Thyroid gland (tissue), 4 donors: ENCODE measurements around the gene ABTB2. TPM values are rescaled to one million over a fixed set of nuclear protein-coding genes. Genes with fewer than 3 reads are reported as not detected.
A peak's percentile ranks its signal among the peaks of the same experiment; 100 is the strongest.

Experiments
- DNase-seq, 2 donors: peaks; one replicate each; pipeline ENCODE4 v3.0.0-alpha.2; 2019
- H3K27ac ChIP-seq, 3 donors: fragments of 200-600 bp; sonication (generic); 1 replicate in 2 of 3; 2 replicates in 1 of 3; pipeline ENCODE4 v1.5.1; 2016 to 2019; ENCODE audit warnings: mild to moderate bottlenecking in 1 of 3, moderate library complexity in 1 of 3
- H3K27me3 ChIP-seq: fragments of 200-600 bp; sonication (generic); one replicate; pipeline ENCODE4 v1.5.1; 2019
- H3K36me3 ChIP-seq, 2 donors: fragments of 200-600 bp; sonication (generic); one replicate each; pipeline ENCODE4 v1.5.1; 2016 to 2019
- H3K4me1 ChIP-seq, 2 donors: fragments of 200-600 bp; sonication (generic); one replicate each; pipeline ENCODE4 v1.5.1; 2017 to 2019
- H3K4me3 ChIP-seq, 3 donors: fragments of 200-600 bp; sonication (generic); replicated peaks in 1 of 3; 1 replicate in 2 of 3; 2 replicates in 1 of 3; pipeline ENCODE4 v1.5.1; 2016; ENCODE audit warnings: mild to moderate bottlenecking in 1 of 3
- H3K9me3 ChIP-seq: fragments of 200-600 bp; sonication (generic); one replicate; pipeline ENCODE4 v1.5.1; 2017
- CTCF ChIP-seq, 6 experiments: fragments of 200-600 bp in 3 of 6; fragments of 450-650 bp in 3 of 6; sonication (generic) in 3 of 6; IDR thresholded peaks; one replicate each; pipeline ENCODE4 v1.5.1; 2016 to 2019; ENCODE audit warnings: antibody characterized with exemption in 6 of 6, mild to moderate bottlenecking in 2 of 6, inconsistent platforms in 1 of 6, moderate library complexity in 1 of 6
- POLR2A ChIP-seq, 2 donors: fragments of 450-650 bp; IDR thresholded peaks; one replicate each; pipeline ENCODE4 v1.6.1; 2017; ENCODE audit warnings: antibody characterized with exemption in 2 of 2, mild to moderate bottlenecking in 2 of 2, moderate library complexity in 1 of 2
- WGBS, 2 donors: methylation state at CpG; one replicate each; pipeline ENCODE4 v1.1.5; 2017; 5-methylcytosine and 5-hydroxymethylcytosine counted together
- intact Hi-C: fragments of 100-400 bp; cut with DNase I; formaldehyde crosslinking; loops from one replicate; pipeline ENCODE4 v1.15.1; 2023
- total RNA-seq, 4 donors: library from RNA; depleted of rRNA; stranded (reverse); fragments of >200 nt; gene quantifications; one replicate each; pipeline ENCODE4 v1.2.3, GENCODE V29; 2016

ABTB2 gene
- total RNA-seq, 4 donors from 2014 or later: 1.2 to 5.0 (median 3.3) TPM

GRCh38 chr11:34379539-34379938 lies 21.7 kb upstream of the ABTB2 start:
- Histone ChIP-seq H3K36me3 (no peaks in the 10 kb centered on the region), H3K27ac (no peak overlapping the region), H3K27me3 (no peaks in the 10 kb centered on the region), H3K9me3 (no peaks in the 10 kb centered on the region), H3K4me1 (no peaks in the 10 kb centered on the region), H3K4me3 (no peak overlapping the region)
- DNase-seq: no peak
- intact Hi-C loops: no loop called here
- 71 to 91% methylated on average over 1 of the region's 1 CpG for WGBS, 2 donors
- no peak for TF ChIP-seq CTCF (IDR thresholded peaks at IDR 0.05)
- TF ChIP-seq POLR2A (IDR thresholded peaks at IDR 0.05): no peak

- no peak overlapping the region for H3K27ac ChIP-seq
- H3K4me1 ChIP-seq: no peaks in the 10 kb centered on the region
- H3K36me3 ChIP-seq: no peaks in the 10 kb centered on the region
- TF ChIP-seq CTCF (IDR thresholded peaks at IDR 0.05): no peak
- TF ChIP-seq POLR2A (IDR thresholded peaks at IDR 0.05): no peak
- no peaks in the 10 kb centered on the region for H3K27me3 ChIP-seq
- no peak overlapping the region for H3K4me3 ChIP-seq
- no peak for DNase-seq
- H3K9me3 ChIP-seq: no peaks in the 10 kb centered on the region
- intact Hi-C loops: no loop called here
- WGBS, 2 donors: 50 to 74% methylated on average over 1 of the region's 1 CpG
Measured at GRCh38 chr11:34379079-34379478, 21.3 kb upstream of the ABTB2 start.

- H3K27me3 ChIP-seq: no peaks in the 10 kb centered on the region
- intact Hi-C loops: no loop called here
- peaks cover 0 to 5% of the 10 kb centered on the region in 2 donors for H3K4me1 ChIP-seq
- 93 to 97% methylated on average over 1 of the region's 1 CpG for WGBS, 2 donors
- no peak overlapping the region for H3K27ac ChIP-seq
- TF ChIP-seq CTCF (IDR thresholded peaks at IDR 0.05): no peak
- no peak for TF ChIP-seq POLR2A (IDR thresholded peaks at IDR 0.05)
- DNase-seq: no peak
- no peak overlapping the region for H3K4me3 ChIP-seq
- no peaks in the 10 kb centered on the region for H3K36me3 ChIP-seq
- no peaks in the 10 kb centered on the region for H3K9me3 ChIP-seq
Measured at GRCh38 chr11:34373727-34374126, 15.9 kb upstream of the ABTB2 start.

- H3K4me3 ChIP-seq: no peak overlapping the region
- H3K9me3 ChIP-seq: no peaks in the 10 kb centered on the region
- DNase-seq: peak; percentile 13 to 24
- H3K4me1 ChIP-seq: no peaks in the 10 kb centered on the region
- TF ChIP-seq CTCF (IDR thresholded peaks at IDR 0.05): peak in 2 of 6 experiments; percentile 28 to 38
- no peak for TF ChIP-seq POLR2A (IDR thresholded peaks at IDR 0.05)
- no peaks in the 10 kb centered on the region for H3K36me3 ChIP-seq
- intact Hi-C loops: loop anchor here (5.0 kb wide), 1 partner anchor 126 kb away; no protein-coding TSS in a partner anchor
- no peak overlapping the region for H3K27ac ChIP-seq
- WGBS, 2 donors: 70 to 71% methylated on average over 2 of the region's 2 CpGs
- H3K27me3 ChIP-seq: no peaks in the 10 kb centered on the region
Measured at GRCh38 chr11:34366522-34366921, 8.7 kb upstream of the ABTB2 start.

- no peak for DNase-seq
- WGBS, 2 donors: 33 to 37% methylated on average over 3 of the region's 3 CpGs
- no peak overlapping the region for H3K4me3 ChIP-seq
- H3K27ac ChIP-seq: no peak overlapping the region
- H3K27me3 ChIP-seq: no peaks in the 10 kb centered on the region
- intact Hi-C loops: no loop called here
- H3K9me3 ChIP-seq: no peaks in the 10 kb centered on the region
- no peaks in the 10 kb centered on the region for H3K4me1 ChIP-seq
- no peak for TF ChIP-seq CTCF (IDR thresholded peaks at IDR 0.05)
- no peak for TF ChIP-seq POLR2A (IDR thresholded peaks at IDR 0.05)
- H3K36me3 ChIP-seq: no peaks in the 10 kb centered on the region
Measured at GRCh38 chr11:34364102-34364501, 6.3 kb upstream of the ABTB2 start.
